HG02885 (cell line): Measurements from ENCODE around the gene TRAPPC2.

Source experiments
- ATAC-seq: cut with Tn5 transposase; IDR thresholded peaks from one replicate; pipeline ENCODE4 v1.9.1; 2021; ENCODE audit warnings: mild to moderate bottlenecking; ENCODE audit not compliant: unreplicated experiment, poor library complexity

TRAPPC2 gene

DNA sequence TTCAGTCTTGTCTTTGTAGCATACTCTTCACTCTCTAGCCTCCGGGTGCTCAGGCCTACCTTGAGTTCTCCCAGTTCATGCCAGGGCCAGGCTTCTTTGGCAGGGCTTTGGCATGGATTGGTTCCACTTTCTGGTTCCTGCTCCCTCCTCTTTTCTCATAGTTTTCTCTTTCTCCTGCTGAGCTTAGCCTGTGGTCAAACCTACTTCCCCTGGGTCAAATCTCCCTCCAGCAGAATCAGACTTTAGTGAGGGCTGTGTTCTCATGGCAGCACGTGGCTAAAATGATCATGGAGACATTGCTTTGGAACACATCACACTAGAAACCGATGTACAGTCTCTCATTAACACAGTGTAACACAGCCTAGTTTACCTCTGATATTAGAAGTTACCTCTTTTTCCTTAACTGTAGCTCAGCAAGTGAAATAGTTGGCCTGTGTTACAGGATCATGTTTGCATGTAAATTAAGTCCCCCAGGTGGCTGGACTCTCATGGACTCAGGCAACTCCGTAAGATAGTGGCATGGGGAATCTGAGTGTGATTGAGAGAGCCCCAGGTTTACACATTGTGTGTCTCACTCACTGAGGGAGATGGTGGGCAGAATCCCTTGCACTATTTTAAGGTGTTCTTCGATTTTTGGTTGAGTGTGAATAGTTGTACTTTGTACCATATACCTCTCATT is 32.2 kb downstream of the TRAPPC2 start:
- no peak for ATAC-seq

DNA sequence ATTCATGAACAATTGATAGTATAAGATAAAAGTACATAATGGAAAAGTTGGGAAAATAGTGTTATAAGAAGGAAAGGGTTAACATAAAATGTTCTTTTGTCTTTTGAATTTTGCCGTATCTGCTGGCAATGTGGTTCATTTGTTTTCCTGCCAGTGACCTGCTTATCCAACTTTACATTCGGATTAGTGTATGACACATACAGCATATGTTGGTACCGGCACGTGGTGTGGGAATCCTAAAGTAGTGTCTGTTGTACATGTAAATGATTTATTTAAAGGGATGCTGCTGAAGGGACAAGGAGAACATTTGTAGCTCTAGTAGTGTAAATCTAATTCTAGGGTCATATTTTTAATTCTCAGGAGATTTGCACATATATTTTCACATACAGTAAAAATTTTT is 34.0 kb downstream of the TRAPPC2 start:
- no peak for ATAC-seq

DNA sequence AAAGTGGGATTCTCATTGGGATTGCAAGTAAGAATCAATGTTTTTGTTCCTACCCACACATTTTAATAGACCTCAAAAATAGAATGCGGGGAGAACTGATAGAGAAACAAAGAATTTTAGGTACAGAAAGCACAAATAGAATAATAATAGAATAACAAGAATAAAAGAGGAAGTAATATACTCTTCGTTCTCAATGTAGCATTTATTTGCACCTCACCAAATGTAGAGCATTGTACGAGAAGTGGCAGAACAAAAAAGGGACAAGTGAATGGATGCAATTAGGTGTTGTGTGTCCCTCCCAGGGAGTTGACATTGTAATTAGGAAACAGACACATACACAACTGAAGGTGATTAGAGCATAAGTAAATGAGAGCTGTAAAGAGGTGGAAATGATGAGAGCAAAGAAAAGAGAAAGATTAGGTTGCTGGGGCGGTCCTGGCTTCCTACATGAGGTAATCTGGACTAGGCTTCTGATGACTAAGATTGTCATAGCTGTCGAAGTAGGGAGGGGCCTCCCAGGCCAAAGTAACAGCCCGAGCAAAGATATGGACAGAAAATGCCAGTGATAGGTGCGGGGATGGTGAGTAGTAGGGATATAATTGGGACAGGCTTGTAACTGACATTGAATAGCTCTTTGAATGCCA is 35.1 kb downstream of the TRAPPC2 start:
- ATAC-seq: peak; percentile 75

DNA sequence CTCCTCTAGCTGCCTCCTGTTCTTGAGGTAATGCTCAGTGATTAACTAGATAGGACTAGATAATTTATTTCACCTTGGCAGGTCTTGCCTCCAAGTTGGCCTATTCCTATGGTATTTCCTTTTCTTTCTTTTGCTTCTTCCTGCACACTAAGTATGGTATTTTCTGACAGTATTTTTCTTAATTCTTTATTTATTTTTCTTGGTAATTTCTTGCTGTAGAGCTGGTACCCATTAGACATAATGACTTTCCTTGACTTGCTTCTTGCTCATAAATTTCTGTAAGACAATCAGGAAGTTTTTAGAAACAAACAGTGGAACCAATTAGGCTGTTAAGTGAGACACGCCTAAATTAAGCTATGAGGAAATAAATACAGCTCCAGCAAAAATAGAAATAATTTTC is 36.0 kb downstream of the TRAPPC2 start:
- no peak for ATAC-seq

DNA sequence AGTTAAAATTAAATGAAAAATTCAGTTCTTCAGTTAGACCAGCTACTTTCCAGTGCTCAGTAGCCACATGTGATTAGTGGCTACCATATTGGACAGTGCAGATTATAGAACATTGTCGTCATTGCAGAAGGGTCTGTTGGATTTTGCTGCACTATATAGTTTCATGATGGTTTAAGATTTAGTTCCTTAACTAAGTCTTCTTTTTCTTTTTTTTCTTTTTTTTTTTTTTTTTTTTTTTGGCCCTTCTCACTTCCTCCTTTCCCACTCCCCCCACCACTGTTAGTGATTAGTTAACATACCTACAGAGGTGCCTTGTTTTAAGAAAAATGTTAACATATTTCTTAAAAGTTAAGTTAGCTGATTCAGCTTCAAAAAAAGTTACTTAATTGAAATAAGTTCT is 36.4 kb downstream of the TRAPPC2 start:
- ATAC-seq: no peak

DNA sequence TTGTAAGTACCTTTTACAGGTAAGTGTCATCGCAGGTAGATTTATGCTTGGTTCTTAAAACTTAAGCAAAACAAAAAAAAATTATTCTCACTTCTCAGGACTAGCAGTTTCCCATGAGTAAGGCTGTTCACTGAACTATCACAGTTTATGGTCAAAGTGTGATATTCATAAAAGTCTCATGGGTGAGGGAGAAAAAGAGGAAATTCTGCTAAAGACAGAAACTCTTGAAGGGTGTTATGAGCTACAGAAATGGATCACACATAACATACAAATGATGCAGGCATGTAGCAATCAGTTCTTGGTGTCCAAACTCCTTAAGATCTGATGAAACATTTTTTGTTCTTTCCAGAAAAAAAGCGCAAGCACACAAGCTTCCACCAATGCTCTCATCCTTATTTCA is 37.0 kb downstream of the TRAPPC2 start:
- peak; percentile 63 for ATAC-seq

DNA sequence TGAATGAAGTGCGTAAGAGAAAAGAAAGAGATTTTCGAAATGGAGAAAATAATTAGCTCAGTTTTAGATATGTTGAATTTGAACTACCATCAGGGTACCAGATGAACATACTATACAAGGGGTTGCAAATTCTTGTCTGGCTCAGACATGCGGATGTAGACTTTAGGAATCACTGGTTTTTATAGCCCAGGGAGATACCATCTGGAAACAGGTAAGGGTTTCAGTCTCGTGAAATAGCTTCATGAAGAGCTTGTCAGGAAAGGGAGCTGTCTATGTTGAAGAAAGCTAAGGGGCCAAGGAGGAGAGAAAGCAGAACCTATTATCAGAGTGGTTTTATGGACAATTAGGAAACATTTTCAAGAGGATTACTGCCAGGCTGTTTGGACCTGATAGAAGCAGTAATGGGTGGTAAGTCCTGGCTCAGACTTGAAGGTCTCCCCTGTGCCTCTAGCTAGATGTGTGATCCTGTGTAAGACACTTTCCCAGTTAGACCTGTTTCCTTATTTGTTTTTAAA is 38.8 kb downstream of the TRAPPC2 start:
- ATAC-seq: no peak

DNA sequence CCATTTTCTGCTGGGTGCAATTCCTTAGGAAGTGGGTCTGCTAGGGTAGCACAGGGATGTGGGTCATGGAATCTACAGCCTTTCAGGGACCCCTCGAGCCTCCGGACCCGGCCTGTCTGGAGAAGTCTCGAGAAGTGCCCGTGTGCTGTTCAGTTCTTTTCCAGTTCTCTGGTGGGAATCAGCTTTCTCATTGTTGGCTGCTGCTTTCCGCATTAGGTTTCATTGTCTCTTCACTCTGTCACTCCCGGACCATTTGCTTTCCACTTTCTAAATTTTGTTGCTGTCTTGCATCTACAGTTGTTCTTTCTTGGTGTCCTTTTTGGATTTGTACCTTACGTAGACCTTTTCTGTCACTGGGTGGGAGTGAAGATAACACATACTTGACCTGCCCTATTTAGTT is 39.4 kb downstream of the TRAPPC2 start:
- no peak for ATAC-seq

DNA sequence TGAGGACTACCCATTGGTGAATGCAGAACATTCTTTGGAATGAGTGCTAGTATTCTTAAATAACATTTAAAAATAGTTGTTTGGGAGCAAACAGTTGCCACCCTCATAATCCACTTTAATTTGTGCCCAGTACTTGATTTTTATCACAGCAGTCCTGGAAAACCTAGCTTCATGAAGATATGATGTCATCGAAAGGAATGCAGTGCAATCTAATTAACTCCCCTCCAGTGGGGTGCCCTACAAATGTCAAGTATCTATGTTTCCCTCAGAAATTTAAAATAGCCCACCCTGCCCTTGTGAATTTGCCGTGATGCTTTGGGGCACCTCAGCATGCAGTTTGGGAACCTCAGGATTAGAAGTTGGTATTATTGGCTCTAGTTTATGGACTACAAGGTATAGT is 40.1 kb downstream of the TRAPPC2 start:
- ATAC-seq: no peak

DNA sequence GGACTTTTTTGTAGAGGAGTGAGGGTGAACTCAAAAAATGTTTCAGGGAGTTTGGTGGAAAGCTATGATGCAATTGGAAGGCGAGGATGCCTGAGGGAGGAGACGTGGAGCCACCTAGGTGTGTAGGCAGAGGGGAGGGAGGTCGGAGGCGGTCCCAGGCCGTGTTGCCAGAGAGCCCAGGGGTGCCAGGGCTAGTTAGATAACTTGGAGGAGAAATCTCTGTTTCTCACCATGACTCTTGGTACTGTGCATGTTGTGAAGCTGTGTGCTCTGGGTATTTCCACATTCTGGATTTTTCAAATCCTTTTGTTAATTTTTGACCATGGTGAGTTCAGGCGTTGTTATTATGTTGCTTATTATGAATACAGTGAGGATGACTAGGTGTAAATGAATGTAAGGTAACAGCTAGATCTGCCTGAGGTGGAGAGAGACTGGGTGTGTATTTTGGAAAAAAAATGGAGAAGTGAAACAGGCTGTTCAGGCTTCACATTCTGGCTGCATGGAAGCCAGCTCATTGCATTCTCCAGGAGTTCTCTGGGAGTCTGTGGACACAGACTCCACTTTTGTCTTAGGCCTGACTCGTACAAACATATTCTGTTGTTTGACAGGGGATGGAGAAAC is 41.0 kb downstream of the TRAPPC2 start:
- ATAC-seq: no peak

DNA sequence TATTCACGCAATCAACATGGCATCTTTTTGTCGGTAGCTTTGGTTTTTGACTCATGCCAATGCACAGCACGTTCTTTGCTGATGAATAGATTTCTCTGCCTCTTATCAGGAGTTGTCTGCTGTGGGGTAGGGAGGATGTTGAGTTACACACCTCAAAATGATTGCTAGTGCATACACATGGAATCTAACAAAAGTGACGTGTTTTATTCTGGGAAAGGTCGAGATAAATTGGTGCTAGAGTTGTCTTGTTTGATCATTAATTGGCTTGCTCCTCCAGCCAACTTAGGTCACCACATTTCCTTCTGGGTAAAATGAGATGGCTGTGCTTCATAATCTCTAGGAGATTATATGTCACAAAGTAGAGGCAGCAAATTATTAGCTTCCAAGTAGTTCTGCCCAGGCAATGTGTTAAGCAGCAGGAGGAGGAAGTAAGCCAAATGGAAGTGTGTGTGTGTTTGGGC is 41.6 kb downstream of the TRAPPC2 start:
- ATAC-seq: no peak

DNA sequence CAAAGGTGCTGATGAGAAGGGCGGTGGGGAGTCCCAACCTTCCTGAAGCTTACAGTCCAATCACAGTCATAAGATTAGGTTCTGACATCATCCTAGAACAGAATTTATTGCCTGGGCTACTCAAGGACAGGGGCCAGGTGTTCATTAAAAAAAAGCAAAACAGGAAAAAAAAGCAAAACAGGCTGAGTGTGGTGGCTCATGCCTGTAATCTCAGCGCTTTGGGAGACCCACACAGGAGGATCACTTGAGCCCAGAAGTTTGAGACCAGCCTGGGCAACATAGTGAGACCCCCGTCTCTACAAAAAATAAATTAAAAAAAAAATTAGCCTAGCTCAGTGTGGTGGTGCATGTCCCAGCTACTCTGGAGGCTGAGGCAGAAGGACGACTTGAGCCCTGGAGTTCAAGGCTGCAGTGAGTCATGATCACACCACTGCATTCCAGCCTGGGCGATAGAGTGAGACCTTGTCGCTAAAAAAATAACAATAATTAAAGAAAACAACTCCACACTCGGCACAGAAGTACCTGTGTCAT is 42.5 kb downstream of the TRAPPC2 start:
- ATAC-seq: no peak

DNA sequence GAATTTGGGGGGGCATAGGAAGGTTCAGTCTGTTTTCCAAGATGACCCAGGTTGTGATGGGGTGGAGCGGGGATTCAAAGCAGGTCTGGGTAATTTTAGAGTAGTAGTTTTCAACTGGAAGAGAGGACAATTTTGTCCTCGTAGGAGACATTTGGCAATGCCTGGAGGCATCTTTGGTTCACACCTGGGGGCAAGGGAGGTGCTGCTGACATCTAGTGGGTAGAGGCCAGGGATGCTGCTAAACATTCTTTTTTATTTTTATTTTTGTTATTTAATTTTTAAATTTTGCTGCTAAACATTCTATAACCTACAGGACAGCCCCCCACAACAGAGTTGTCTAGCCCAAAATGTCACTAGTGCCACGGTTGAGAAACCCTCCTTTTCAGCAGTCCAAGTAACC is 43.6 kb downstream of the TRAPPC2 start:
- no peak for ATAC-seq

DNA sequence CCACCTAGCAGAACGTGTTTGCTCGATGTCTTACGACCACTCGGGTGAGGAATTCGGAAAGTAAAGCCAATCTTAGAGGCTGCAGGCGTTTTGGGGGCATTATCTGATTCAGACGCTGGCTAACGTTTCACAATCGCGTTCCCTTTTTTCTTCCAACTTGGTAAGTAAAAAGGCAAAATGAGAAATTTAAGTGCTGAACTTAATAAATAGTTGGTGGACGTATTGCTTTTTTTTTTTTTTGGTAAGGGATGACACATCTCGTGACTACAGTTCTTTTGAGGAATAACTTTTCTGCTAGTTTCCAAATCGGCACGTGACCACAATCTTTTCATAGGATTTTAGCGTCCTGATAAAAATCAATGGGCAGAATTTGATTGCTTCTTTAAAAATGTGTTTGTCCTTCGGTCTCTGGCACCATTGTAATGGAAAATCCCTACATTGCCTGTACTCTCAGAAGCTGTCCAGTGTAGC is 44.6 kb downstream of the TRAPPC2 start:
- ATAC-seq: no peak

DNA sequence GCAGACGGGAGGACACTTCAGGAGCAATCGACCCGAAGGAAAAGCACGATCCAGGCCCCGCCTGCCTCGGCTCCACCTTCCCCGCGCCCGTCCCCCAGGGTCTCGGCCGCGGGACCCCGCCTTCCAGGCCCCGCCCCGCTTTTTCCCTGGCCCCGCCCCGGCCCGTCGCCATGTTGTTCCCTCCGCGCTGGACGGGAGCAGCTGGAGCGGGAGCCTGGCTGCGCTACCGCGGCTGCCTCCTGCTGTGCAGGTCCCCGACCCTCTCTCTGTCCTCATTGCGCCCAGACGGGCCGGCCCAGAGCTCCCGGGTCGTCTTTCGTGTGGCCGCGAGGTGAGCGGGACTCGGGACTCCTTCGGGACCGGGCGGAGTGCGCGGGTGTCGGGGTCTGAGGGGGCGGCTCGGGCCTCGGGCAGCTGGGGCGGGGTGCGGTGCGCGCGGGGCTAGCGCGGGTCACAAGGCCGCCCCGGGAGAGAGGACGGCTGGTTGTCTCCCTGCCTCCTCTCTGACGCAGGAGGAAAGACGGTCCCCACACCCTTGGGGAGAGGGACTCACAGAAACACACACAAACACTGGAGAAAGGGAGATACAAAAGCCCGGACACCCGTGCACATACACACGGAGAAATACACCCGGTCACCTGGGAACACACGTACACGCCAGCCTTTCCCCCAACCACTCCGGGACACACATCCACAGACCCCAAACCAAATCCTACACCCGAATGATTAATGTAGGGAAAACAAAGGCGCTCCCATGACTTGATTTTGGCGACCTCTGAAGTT is 45.3 kb downstream of the TRAPPC2 start, which contains the start of gene RAB9A:
Gene RAB9A, plus strand, starts transcription at position 171 of the 783 bp plus-strand sequence. CDS start 19,619 bp downstream, outside the sequence.
- peak; percentile 83 for ATAC-seq

DNA sequence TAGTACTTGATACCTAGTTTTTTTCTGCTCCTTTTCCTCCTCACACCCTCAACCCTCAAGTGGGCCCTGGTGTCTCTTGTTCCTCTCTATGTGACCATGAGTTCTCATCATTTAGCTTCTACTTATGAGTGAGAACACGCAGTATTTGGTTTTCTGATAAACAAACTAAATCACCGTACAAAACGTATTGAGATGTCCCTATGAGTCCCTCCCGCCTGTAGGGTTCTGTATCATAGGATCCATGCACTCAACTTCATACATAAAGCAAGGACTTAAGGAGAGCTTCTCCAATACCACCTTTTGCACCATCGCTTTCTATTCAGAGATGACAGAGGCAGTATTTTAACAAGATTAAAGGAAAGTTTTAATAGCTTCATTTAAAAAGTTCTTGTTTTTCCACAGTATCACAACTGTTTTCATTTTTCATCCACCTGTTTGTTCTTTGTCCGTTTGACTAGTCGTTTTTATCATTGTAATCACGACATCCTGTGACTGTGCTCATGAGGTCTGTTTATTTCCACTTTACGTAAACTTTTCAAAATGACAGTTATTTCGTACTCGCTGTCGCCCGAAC is 45.9 kb downstream of the TRAPPC2 start:
- no peak for ATAC-seq

DNA sequence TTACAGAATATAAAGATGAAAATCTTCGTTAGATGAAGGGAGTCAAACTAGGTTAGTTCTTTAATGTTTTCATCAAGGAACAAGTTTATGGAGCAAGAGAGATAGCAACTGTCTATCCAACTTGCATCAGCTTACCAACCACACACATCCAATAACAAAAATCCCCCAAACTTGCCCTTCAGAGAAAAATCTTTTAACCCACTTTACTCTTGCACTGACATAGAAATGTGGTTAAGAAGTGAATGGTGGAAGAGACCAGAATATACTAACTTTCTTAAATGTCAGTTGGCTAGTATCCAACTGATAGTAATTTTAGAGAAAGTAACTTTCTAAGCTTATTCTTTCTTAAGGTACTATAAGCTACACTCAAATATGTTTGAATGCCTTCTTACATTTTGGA is 47.2 kb downstream of the TRAPPC2 start:
- ATAC-seq: no peak

DNA sequence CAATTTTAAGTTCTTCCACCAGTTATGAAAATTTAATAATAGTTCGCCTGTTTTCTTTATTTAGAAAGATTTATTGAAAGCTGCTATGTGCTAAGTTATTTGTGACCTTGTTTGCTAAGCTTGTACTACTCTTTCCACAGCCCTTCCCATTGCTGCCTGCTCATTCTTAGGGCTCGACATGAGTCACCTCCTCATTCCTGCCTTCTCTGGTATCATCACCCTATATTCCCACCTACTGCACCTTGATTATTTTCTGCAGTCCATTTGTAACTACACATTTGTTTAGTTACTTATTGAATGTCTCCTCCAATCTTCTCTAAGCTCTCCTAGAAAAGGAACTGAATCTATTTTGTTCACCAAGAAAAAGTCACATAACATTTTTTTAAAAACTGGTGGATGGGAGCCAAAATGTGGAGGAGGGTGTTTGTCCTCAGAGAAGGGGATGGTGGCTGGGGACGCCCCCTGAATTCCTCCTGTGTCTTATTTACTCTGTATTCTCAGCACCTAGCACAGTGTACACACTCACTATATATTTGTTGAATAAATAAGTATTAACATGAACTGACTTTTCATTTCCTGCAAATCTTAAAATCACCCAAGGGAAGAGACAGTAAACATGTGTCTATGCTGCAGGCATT is 49.2 kb downstream of the TRAPPC2 start:
- no peak for ATAC-seq

DNA sequence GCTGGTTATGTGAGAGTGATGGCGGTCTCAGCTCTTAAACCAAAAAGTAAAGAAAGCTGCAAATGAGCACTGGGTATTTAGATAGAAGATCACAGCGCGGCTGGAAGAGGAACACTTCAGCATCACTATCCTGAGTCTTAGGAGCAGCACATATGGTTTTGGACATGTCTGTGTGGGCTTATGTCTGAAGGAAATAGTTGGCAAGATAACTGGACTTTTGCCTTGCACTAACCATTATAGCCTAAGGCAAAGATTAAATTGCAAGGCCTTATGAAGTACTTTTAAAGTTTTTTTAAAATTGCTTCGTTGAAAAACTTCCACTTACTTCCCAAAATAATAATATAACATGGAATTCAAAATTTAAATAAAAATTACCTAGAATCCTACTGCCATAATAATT is 50.1 kb downstream of the TRAPPC2 start:
- ATAC-seq: no peak
